ACC112 (cell line): Measurements from ENCODE around the gene PCK1.

Source experiments
- H2AFZ ChIP-seq: fragments of 200-600 bp; sonication (generic); one replicate; pipeline ENCODE4 v1.6.0; 2017; ENCODE audit warnings: antibody characterized with exemption, low read length; ENCODE audit not compliant: unreplicated experiment
- H3K27ac ChIP-seq: fragments of 200-600 bp; sonication (generic); 2 replicates; pipeline ENCODE4 v1.5.1; 2014; ENCODE audit warnings: low read depth, mild to moderate bottlenecking, antibody characterized with exemption, low read length, moderate library complexity
- H3K27me3 ChIP-seq: fragments of 200-600 bp; sonication (generic); 2 replicates; pipeline ENCODE4 v1.6.1; 2014; ENCODE audit warnings: mild to moderate bottlenecking, antibody characterized with exemption, low read length, moderate library complexity, mixed read lengths; ENCODE audit not compliant: insufficient read depth
- H3K36me3 ChIP-seq: fragments of 200-600 bp; sonication (generic); 2 replicates; pipeline ENCODE4 v1.6.1; 2016; ENCODE audit warnings: mild to moderate bottlenecking, antibody characterized with exemption, low read length, moderate library complexity, mixed read lengths; ENCODE audit not compliant: insufficient read depth
- H3K4me1 ChIP-seq: fragments of 200-600 bp; sonication (generic); one replicate; pipeline ENCODE4 v1.6.1; 2016; ENCODE audit warnings: low read length, mixed read lengths; ENCODE audit not compliant: insufficient read depth, unreplicated experiment, control insufficient read depth
- H3K4me3 ChIP-seq: fragments of 200-600 bp; sonication (generic); 2 replicates; pipeline ENCODE4 v1.5.1; 2014; ENCODE audit warnings: mild to moderate bottlenecking, low read depth, low read length
- H3K79me2 ChIP-seq: fragments of 200-600 bp; sonication (generic); one replicate; pipeline ENCODE4 v1.6.0; 2016; ENCODE audit warnings: low read length; ENCODE audit not compliant: control insufficient read depth, unreplicated experiment, insufficient read depth

Gene PCK1

DNA sequence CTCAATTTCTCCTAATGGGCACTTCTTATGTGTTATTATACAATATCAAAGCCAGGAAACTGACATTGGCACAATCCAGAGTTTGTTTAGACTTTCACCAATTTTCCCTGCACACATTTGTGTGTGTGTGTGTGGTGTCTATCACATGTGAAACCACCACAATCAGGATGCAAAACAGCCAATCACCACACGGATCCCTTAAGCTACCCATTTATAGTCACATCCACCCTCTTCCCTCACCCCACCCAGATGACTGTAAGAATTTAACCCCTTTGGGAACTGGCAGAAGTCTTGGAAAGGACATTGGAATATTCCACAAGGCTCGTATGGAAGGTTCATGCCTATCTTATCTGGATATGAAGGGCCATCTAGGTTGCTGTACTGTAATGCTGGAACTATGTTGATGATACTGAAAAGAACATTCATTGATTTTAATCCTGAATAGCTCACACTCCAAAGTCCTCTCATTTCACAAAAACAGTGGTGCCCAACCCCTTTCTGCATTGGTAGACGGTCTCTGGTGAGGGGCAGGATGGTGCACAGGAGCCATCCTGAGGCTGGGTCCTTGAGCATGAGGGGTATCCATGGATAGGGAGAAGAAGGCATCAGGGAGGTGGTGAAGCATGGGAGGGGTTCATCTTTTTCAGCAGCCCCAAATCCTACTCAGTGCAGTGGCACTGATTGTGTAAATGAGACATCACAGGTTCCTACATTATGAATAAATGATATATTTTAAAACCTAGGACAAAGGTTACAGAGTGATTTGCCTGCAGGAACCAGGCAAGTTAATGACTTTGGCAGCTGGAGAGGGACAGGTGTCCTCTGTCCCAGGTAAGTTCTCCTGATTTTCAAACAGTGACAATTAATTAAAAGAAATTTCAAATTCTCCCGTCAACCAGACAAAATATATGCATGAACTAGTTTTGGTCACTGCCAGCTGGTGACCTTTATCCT lies 23.9 kb upstream of the PCK1 start:
- Histone ChIP-seq H2AFZ (no peak overlapping the region), H3K27ac (no peak overlapping the region), H3K79me2 (no peaks in the 10 kb centered on the region), H3K27me3 (peaks cover 67% of the 10 kb centered on the region), H3K4me1 (no peaks in the 10 kb centered on the region), H3K4me3 (no peak overlapping the region), H3K36me3 (no peaks in the 10 kb centered on the region)

DNA sequence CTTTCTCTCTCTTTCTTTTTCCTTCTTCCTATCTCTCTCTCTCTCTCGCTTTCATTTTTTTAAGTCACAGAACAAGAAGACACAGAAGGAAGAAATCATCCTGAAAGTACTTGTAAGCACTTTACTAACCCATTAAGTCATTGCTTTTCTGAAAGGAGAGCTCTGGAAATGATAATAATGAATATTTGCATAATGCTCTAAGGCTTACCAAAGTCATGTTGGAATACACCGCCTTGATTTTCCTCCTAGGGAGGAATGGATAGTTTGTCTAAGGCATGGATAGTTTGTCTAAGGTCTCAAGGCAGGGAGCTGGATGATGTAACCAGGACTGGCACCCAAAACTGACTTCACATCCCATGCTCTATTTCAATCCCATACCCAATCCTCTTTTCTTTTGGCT lies 23.1 kb upstream of the PCK1 start:
- H3K4me3 ChIP-seq: no peak overlapping the region
- H3K79me2 ChIP-seq: no peaks in the 10 kb centered on the region
- no peak overlapping the region for H2AFZ ChIP-seq
- no peaks in the 10 kb centered on the region for H3K36me3 ChIP-seq
- no peaks in the 10 kb centered on the region for H3K4me1 ChIP-seq
- H3K27ac ChIP-seq: no peak overlapping the region
- H3K27me3 ChIP-seq: peaks cover 66% of the 10 kb centered on the region

DNA sequence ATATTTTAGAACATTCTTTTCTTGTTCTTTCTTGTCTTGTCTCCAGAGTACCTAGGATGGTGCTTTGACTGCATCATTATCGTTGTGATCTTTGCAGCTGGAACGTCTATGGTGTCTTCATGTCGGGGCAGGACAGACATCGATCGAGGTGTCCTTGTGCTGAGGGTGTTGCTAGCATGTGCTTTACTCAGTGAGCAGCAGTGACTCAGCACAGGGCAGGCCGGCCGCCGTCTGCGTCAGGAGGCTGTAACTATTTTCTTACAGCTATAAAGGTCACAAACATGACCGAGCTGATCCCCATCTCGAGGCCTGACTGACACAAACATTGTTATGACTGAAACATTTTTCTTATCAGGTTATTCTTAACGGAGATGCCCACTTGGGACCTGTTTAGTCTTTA lies 21.0 kb upstream of the PCK1 start:
- no peak overlapping the region for H2AFZ ChIP-seq
- no peaks in the 10 kb centered on the region for H3K36me3 ChIP-seq
- H3K27ac ChIP-seq: no peak overlapping the region
- H3K4me3 ChIP-seq: no peak overlapping the region
- H3K27me3 ChIP-seq: peaks cover 80% of the 10 kb centered on the region
- H3K79me2 ChIP-seq: no peaks in the 10 kb centered on the region
- H3K4me1 ChIP-seq: no peaks in the 10 kb centered on the region

DNA sequence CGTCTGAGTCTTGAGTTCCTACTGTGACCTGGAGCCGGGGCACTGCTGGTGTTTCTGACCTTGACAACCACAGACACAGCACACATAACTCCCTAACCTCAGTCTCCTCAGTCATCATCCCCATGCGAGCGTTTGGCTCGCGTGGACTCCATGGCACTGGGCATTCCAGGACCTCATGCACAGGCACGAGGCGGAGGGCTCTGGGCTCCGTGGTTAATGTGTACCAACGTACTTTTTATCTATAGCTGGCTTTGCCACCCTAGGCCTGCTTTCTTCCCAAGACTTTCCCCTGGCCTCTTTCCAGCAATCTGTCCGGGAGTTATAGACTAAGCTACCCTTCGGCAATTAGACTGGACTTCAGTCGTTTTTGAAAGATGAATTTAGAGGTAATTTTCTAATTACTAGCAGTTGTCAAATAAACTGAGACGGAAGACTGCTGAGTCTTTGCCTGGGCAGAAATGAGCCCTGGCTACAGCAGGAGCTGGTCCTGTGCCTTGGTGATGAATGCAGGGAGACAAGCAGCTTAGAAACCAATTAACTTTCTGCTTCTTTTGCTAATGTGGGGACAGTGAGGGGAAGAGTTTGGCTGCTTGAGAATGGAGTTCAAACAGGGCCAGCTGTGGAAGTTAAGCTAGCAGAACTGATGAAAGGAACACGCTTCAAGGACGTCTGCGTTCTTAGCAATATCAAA lies 19.9 kb upstream of the PCK1 start:
- Histone ChIP-seq H2AFZ (no peak overlapping the region), H3K27me3 (peaks cover 85% of the 10 kb centered on the region), H3K27ac (no peak overlapping the region), H3K4me3 (no peak overlapping the region), H3K36me3 (no peaks in the 10 kb centered on the region), H3K4me1 (no peaks in the 10 kb centered on the region), H3K79me2 (no peaks in the 10 kb centered on the region)

DNA sequence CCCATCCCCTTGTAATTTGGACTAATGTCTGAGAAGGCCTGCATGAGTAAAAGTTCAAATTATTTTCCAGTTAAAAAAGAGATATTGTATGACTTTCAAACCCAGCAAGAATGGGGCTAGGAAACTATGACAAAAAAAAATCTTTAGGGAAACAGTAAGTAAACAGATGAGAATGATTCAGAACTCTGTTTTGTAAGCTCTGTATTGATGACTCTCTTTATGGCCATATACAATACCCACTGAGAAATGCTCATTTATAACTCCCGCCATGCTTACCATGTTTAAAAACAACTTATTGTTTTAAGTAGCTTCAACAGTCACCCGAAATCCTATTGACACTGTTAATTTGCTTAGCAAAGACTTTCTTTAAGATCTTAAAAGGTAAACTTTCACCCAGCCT lies 17.2 kb upstream of the PCK1 start:
- H3K4me3 ChIP-seq: no peak overlapping the region
- H3K4me1 ChIP-seq: no peaks in the 10 kb centered on the region
- no peaks in the 10 kb centered on the region for H3K36me3 ChIP-seq
- H3K79me2 ChIP-seq: no peaks in the 10 kb centered on the region
- no peak overlapping the region for H2AFZ ChIP-seq
- peaks cover 74% of the 10 kb centered on the region for H3K27me3 ChIP-seq
- no peak overlapping the region for H3K27ac ChIP-seq

DNA sequence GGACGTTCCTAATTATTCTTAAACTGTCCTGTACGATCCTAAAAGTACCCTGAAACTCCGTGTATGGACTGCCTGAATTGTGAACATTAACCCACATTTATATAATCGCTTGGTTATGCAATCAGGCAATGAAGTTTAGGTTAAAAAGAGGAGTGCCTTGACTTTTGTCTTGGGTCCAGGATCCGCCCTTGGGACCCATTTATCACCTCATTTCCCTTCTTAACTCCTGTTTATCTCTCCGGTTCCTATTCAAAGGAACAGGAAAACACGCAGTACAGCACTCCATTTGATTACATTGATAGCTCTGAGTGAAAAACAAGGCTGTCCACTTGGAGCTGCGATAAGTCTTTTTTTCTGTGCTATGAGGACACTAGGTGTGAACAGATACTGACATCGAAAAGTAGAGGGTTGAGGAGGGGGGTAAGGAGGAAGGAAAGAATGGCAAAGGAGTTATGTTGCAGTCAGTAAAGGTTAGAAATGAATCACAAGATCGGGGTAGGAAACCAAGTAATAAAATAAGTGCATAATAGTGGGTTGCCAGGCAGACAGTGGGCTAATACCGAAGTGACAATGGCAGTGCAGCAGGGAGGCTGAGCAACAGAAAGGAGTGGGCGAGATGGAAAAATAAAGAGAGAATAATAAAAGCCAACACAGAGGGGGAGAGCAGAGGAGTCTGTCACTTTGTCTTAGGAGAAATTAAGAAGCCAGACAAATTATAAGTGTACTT lies 15.9 kb upstream of the PCK1 start:
- H3K36me3 ChIP-seq: no peaks in the 10 kb centered on the region
- no peak overlapping the region for H2AFZ ChIP-seq
- peaks cover 86% of the 10 kb centered on the region for H3K27me3 ChIP-seq
- H3K4me1 ChIP-seq: no peaks in the 10 kb centered on the region
- H3K27ac ChIP-seq: no peak overlapping the region
- H3K79me2 ChIP-seq: no peaks in the 10 kb centered on the region
- no peak overlapping the region for H3K4me3 ChIP-seq

DNA sequence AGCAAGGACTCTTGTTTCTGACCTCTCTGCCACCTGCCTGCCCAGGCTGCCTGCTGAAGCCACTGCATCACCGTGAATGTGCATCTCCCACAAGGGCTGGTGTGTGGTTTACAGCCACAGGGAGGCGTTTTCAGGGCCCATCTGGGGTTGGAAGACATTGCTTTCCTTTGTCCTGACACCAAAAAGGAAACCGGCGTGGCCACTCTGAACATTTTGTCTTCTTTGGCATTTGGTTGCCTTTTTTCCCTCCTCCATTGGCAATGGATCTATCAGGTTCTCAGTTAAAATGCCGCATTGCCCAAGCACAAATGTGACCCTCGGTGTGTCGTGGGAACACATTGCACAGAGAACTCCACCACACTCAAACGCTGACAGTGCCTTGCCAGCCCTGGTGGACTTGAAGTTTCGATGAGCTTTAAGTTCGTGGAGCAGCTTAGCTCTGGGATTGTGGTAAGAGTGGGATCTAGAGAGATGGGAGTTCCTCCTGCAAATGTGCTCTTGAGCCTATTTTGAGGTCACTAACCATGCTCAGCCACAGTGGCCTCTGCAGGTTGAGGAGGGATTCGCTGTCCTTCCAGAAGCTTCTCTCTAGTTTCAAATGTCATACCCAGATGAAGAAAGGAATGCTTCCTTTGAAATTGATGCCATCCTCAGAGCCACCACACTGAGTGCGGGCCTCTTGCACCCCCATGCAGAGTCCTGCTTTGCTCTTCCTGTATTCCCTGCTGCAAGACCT lies 14.8 kb upstream of the PCK1 start:
- Histone ChIP-seq H3K27me3 (peaks cover 78% of the 10 kb centered on the region), H2AFZ (no peak overlapping the region), H3K4me3 (no peak overlapping the region), H3K27ac (no peak overlapping the region), H3K4me1 (no peaks in the 10 kb centered on the region), H3K36me3 (no peaks in the 10 kb centered on the region), H3K79me2 (no peaks in the 10 kb centered on the region)

DNA sequence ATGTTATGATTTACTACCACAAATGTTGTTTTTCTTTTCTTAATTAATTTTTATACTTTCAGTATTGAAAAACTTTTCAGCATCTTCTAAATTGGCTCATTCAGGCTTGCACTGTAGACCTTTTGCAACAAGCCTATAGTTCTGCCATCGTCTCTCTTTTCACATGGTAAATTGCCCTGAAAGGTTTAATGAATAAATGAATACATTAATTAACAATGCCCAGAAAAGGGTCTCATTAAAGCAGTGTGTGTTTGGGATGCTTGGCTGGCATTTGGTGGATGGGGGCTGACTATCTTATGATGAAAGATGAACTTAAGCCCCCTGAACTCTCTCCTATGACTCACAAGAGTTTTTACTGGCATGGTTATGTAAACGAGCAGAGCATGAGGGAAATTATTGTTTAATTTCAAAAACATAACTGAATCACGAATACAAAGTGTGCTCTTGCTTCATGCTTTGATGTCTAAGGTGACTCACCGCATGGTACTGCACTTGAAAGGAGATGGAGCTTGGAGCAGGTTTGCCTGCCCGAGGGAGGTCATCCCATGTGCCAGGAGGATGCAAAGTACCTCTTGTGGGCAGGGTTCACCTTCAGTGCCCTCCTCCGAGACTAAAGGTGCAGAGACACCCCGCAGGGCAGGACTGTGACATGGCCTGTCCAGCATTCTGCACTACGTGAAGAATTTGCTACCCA lies 13.8 kb upstream of the PCK1 start:
- H3K27ac ChIP-seq: no peak overlapping the region
- H3K27me3 ChIP-seq: peaks cover 73% of the 10 kb centered on the region
- no peaks in the 10 kb centered on the region for H3K79me2 ChIP-seq
- no peaks in the 10 kb centered on the region for H3K4me1 ChIP-seq
- H3K36me3 ChIP-seq: no peaks in the 10 kb centered on the region
- no peak overlapping the region for H3K4me3 ChIP-seq
- H2AFZ ChIP-seq: no peak overlapping the region

DNA sequence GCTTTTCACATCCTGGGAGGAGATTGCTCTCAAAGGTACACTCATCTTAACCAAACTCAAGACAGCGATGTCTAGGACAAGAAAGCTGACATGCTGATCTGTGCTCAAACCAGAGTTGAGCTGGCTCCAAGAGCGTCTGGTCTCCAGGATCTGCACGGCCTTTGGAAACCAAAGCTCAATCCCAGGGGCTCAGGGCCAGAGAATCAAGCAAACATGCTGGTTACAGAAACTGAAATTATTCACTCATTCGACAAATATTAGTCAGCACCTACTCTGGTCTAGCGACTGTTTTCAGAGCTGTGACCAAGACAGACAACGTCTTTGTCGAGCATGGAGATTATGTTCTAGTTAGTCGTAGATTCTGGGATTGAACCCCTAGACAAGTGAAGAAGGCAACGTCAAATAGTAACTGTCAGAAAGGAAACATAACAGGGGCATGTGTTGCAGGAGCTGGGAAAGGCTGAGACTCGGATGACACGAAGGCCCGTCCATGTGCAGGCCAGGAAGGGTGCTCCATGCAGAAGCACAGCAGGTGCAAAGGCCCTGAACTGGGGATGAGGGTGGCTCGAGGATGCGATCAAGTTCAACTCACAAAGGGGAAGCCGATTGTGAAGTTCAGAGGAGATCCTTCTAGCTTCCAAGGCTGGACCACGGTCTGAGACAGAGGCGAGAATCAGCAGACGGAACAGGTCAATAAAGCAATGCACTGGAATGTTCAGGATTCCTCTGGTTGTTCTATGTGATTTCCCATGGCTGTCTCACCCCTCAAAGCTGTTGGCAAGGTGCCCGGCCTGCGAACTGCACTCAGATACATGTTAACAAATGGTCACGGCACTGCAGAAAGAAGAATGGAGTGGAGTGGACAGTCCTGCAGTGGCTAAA lies 12.5 kb upstream of the PCK1 start:
- Histone ChIP-seq H3K4me1 (no peaks in the 10 kb centered on the region), H3K36me3 (no peaks in the 10 kb centered on the region), H3K4me3 (no peak overlapping the region), H3K27me3 (peaks cover 73% of the 10 kb centered on the region), H2AFZ (no peak overlapping the region), H3K27ac (no peak overlapping the region), H3K79me2 (no peaks in the 10 kb centered on the region)
